KG1 (cell line): ENCODE data around the gene GRIA2.

Source experiments
- DNase-seq: peaks from one replicate; lab custom pipeline; 2025; lab: John Stamatoyannopoulos, UW

Gene GRIA2

GRCh38 chr4:157372567-157372966, 152.0 kb downstream of the GRIA2 start:
- DNase-seq, result no peak

DNA sequence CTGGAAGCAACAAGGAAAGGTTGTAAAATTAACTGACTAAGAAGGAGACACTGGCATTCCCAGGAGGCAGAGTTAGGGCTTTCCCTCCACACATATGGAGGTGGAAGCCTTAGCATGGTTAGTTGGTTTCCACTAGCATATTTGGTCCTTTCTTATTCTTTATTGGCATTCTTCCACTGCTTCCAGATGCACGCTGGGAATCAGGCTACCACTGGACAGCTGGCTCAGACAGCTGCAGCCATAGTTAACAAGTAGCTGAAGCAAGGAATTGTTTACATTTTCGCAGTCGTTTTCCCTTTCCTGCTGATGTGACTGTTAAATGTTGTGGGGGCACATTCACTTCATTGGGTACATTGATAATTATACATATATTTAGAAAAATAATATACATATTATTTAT, 169.2 kb downstream of the GRIA2 start:
- no peak for DNase-seq

DNA sequence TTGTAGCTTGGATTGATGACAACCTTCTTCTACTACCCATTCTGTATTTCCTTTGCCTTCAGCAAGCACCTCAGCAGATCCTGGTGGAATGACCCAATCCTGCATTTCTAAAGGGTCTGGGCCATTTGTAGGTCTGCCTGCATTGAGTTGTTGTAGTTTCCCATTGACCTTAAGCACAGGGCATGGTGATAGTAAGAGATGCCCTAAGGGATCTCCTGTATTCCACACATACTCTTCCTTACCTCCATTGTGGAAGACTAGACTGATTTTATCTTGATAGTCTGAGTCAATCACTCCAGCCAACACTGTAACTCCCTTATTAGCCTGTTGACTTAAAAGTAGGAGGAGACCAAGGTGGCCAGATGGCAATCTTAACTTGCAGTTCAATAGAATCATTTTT, 184.5 kb downstream of the GRIA2 start:
- no peak for DNase-seq
